OCI-LY7 (cell line): ENCODE data around the gene UBL5.

Experiments used
- EZH2phosphoT487 ChIP-seq: fragments of 200-600 bp; sonication (generic); IDR thresholded peaks from 2 replicates; pipeline ENCODE4 v1.6.1; 2018; ENCODE audit warnings: low read depth, borderline replicate concordance, mild to moderate bottlenecking, mixed run types, antibody characterized with exemption, low read length, moderate library complexity, mixed read lengths
- TF ChIP-seq, protein P1 (sequence below): fragments of 200-600 bp; sonication (generic); conservative IDR thresholded peaks from 2 replicates; pipeline ENCODE4 v1.5.1; 2014; ENCODE audit warnings: mild to moderate bottlenecking, antibody characterized with exemption, low read length, moderate library complexity, mixed read lengths

GRCh38 chr19:9871626-9872338 is 44.1 kb downstream of the UBL5 start:
- TF ChIP-seq, protein P1, sequence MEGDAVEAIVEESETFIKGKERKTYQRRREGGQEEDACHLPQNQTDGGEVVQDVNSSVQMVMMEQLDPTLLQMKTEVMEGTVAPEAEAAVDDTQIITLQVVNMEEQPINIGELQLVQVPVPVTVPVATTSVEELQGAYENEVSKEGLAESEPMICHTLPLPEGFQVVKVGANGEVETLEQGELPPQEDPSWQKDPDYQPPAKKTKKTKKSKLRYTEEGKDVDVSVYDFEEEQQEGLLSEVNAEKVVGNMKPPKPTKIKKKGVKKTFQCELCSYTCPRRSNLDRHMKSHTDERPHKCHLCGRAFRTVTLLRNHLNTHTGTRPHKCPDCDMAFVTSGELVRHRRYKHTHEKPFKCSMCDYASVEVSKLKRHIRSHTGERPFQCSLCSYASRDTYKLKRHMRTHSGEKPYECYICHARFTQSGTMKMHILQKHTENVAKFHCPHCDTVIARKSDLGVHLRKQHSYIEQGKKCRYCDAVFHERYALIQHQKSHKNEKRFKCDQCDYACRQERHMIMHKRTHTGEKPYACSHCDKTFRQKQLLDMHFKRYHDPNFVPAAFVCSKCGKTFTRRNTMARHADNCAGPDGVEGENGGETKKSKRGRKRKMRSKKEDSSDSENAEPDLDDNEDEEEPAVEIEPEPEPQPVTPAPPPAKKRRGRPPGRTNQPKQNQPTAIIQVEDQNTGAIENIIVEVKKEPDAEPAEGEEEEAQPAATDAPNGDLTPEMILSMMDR: no peak
- no peak for TF ChIP-seq EZH2phosphoT487
